ENCODE measurements around the gene CXCR5. TPM values are rescaled to one million over a fixed set of nuclear protein-coding genes. Genes with fewer than 3 reads are reported as not detected.

CXCR5 gene
- total and polyA plus RNA-seq, 2 donors (not counting 1 experiment from before 2014, with no cell fraction given) = 111 to 163 TPM

GRCh38 chr11:118918128-118918685, 34.5 kb downstream of the CXCR5 start:
- Histone ChIP-seq H3K79me2 (ENCODE audit: control insufficient read depth, insufficient read depth, low read length) (peaks cover 73% of the 10 kb centered on the region), H3K27me3 (replicated peaks in 1 of 4; ENCODE audit: control extremely low read depth in 1 of 4, control insufficient read depth in 3 of 4, insufficient read depth in 4 of 4, low read length in 3 of 4) (no peaks in the 10 kb centered on the region), H4K20me1 (ENCODE audit: control insufficient read depth, insufficient read depth, low read length, poor library complexity, severe bottlenecking) (peaks cover 21% of the 10 kb centered on the region), H3K27ac (ENCODE audit: low read length in 2 of 2) (peak overlapping the region; percentile 27 to 94), H3K4me2 (replicated peaks; ENCODE audit: low read depth, low read length, poor library complexity, severe bottlenecking) (peak overlapping the region; percentile 79), H3K4me3 (ENCODE audit: control extremely low read depth in 1 of 5, extremely low read depth in 1 of 5, insufficient read depth in 1 of 5, low read depth in 2 of 5, low read length in 4 of 5) (no peak overlapping the region), H3K36me3 (replicated peaks in 1 of 2; ENCODE audit: control extremely low read depth in 1 of 2, control insufficient read depth in 1 of 2, extremely low read depth in 1 of 2, insufficient read depth in 2 of 2, low read length in 1 of 2) (peaks cover 0 to 27% of the 10 kb centered on the region in 2 experiments), H3K9me3 (ENCODE audit: control extremely low read depth in 1 of 3, control insufficient read depth in 2 of 3, insufficient read depth in 1 of 3, low read length in 2 of 3) (no peaks in the 10 kb centered on the region), H2AFZ (ENCODE audit: insufficient read depth, low read depth, low read length, poor library complexity, severe bottlenecking) (no peak overlapping the region), H3K4me1 (ENCODE audit: control insufficient read depth in 2 of 2, insufficient read depth in 2 of 2, low read length in 2 of 2) (peaks cover 91 to 98% of the 10 kb centered on the region in 2 donors), H3K9ac (ENCODE audit: low read length) (no peak overlapping the region)
- POLR2A ChIA-PET = interaction anchor here (0.5 to 0.6 kb wide), 4 partner anchors 14 to 170 kb away, joined by 3 to 6 read pairs (median 4); no protein-coding TSS in a partner anchor
- no peak for ATAC-seq (ENCODE audit: low read depth)
- CTCF ChIA-PET = interaction anchor here (0.7 to 15.2 kb wide), 2 partner anchors 9 to 38 kb away, joined by 3 to 288 read pairs; partner anchors contain the start of gene BCL9L
- Mint-ChIP-seq H3K27me3 (no peaks in the 10 kb centered on the region), H3K4me3 (no peak overlapping the region), H3K9me3 (ENCODE audit: insufficient read depth) (no peaks in the 10 kb centered on the region), H3K27ac (peak overlapping the region; percentile 94), H3K4me1 (peaks cover 83% of the 10 kb centered on the region)
- TF ChIP-seq CTCF (IDR thresholded peaks at IDR 0.05) (no peak), EZH2 (IDR thresholded peaks at IDR 0.05; ENCODE audit: borderline replicate concordance, insufficient read depth, low read depth, low read length, poor library complexity, severe bottlenecking) (no peak)
- no peak for DNase-seq
- intact Hi-C loops (cut with micrococcal nuclease) = no loop called here
- WGBS (ENCODE audit: insufficient coverage) = 70% methylated on average over 5 of the region's 14 CpGs

GRCh38 chr11:118918686-118919280, 35.1 kb downstream of the CXCR5 start:
- POLR2A ChIA-PET = interaction anchor here (0.5 to 0.6 kb wide), 4 partner anchors 14 to 171 kb away, joined by 3 to 6 read pairs (median 4); no protein-coding TSS in a partner anchor
- Histone ChIP-seq H3K4me3 (ENCODE audit: control extremely low read depth in 1 of 5, extremely low read depth in 1 of 5, insufficient read depth in 1 of 5, low read depth in 2 of 5, low read length in 4 of 5) (no peak overlapping the region), H4K20me1 (ENCODE audit: control insufficient read depth, insufficient read depth, low read length, poor library complexity, severe bottlenecking) (peaks cover 27% of the 10 kb centered on the region), H3K27me3 (replicated peaks in 1 of 4; ENCODE audit: control extremely low read depth in 1 of 4, control insufficient read depth in 3 of 4, insufficient read depth in 4 of 4, low read length in 3 of 4) (no peaks in the 10 kb centered on the region), H3K27ac (ENCODE audit: low read length in 2 of 2) (peak overlapping the region; percentile 38 to 94), H2AFZ (ENCODE audit: insufficient read depth, low read depth, low read length, poor library complexity, severe bottlenecking) (no peak overlapping the region), H3K36me3 (replicated peaks in 1 of 2; ENCODE audit: control extremely low read depth in 1 of 2, control insufficient read depth in 1 of 2, extremely low read depth in 1 of 2, insufficient read depth in 2 of 2, low read length in 1 of 2) (peaks cover 0 to 27% of the 10 kb centered on the region in 2 experiments), H3K4me2 (replicated peaks; ENCODE audit: low read depth, low read length, poor library complexity, severe bottlenecking) (peak overlapping the region; percentile 79), H3K9me3 (ENCODE audit: control extremely low read depth in 1 of 3, control insufficient read depth in 2 of 3, insufficient read depth in 1 of 3, low read length in 2 of 3) (no peaks in the 10 kb centered on the region), H3K4me1 (ENCODE audit: control insufficient read depth in 2 of 2, insufficient read depth in 2 of 2, low read length in 2 of 2) (peaks cover 92 to 98% of the 10 kb centered on the region in 2 donors), H3K9ac (ENCODE audit: low read length) (no peak overlapping the region), H3K79me2 (ENCODE audit: control insufficient read depth, insufficient read depth, low read length) (peaks cover 77% of the 10 kb centered on the region)
- intact Hi-C loops (cut with micrococcal nuclease) = no loop called here
- CTCF ChIA-PET = interaction anchor here (0.7 kb wide), 1 partner anchor 38 kb away, joined by 3 read pairs; no protein-coding TSS in a partner anchor
- ATAC-seq (ENCODE audit: low read depth) (no peak), DNase-seq (no peak)
- Mint-ChIP-seq H3K27me3 (no peaks in the 10 kb centered on the region), H3K4me3 (no peak overlapping the region), H3K4me1 (peaks cover 85% of the 10 kb centered on the region), H3K9me3 (ENCODE audit: insufficient read depth) (no peaks in the 10 kb centered on the region), H3K27ac (peak overlapping the region; percentile 87)
- TF ChIP-seq EZH2 (IDR thresholded peaks at IDR 0.05; ENCODE audit: borderline replicate concordance, insufficient read depth, low read depth, low read length, poor library complexity, severe bottlenecking) (no peak), CTCF (IDR thresholded peaks at IDR 0.05) (no peak)
- 53% methylated on average over 9 of the region's 13 CpGs for WGBS (ENCODE audit: insufficient coverage)
